Measurements from ENCODE around the gene MRPS5. TPM values are rescaled to one million over a fixed set of nuclear protein-coding genes. Genes with fewer than 3 reads are reported as not detected.
A peak's percentile ranks its signal among the peaks of the same experiment; 100 is the strongest.

MRPS5 gene
- total and polyA plus RNA-seq, 2 experiments from 2014 or later, result 44.4 to 55.3 TPM

- no peak overlapping the region for H2AFZ ChIP-seq
These were observed 43.6 kb downstream of the MRPS5 start for GRCh38 chr2:95077861-95078603.

DNA sequence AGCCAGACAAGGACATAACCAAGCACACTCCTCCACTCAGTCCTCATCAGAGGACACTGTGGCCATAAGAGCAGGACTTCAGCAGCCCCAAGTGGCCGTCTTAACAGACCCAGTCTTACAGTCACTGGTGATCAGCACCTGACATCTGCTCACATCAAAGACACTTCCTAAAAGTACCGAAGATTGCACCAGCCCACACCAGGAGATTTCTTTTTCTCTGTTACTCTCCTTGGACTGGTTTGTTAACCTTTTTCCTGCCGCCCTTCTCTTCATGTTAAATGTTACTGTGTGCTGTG is 44.1 kb downstream of the MRPS5 start:
- Histone ChIP-seq H4K20me1 (ENCODE audit: insufficient read depth, poor library complexity, severe bottlenecking) (no peaks in the 10 kb centered on the region), H3K4me2 (peak overlapping the region; percentile 99), H2AFZ (peak overlapping the region; percentile 98), H3K4me3 (no peak overlapping the region), H3K79me2 (no peaks in the 10 kb centered on the region), H3K9me3 (ENCODE audit: low read depth) (no peaks in the 10 kb centered on the region), H3K4me1 (ENCODE audit: insufficient read depth) (no peaks in the 10 kb centered on the region), H3K27ac (no peak overlapping the region), H3K27me3 (peaks cover 4% of the 10 kb centered on the region), H3K9me2 (replicated peaks; ENCODE audit: insufficient read depth) (no peaks in the 10 kb centered on the region), H3K36me3 (replicated peaks; ENCODE audit: insufficient read depth, low read depth) (no peaks in the 10 kb centered on the region)
- peak; percentile 2 for DNase-seq (ENCODE audit: low spot score)
- TF ChIP-seq EZH2phosphoT487 (IDR thresholded peaks at IDR 0.05; ENCODE audit: low read depth, severe bottlenecking, unreplicated experiment) (no peak), CTCF (IDR thresholded peaks at IDR 0.05; ENCODE audit: poor library complexity) (no peak), EZH2 (IDR thresholded peaks at IDR 0.05; ENCODE audit: borderline replicate concordance) (no peak)
- 48% methylated on average over 3 of the region's 3 CpGs for WGBS (ENCODE audit: low lambda C conversion rate, missing lambda C conversion rate)

More at GRCh38 chr2:95077861-95078603, 43.6 kb downstream of the MRPS5 start:
- no peak overlapping the region for H3K4me2 ChIP-seq
- no peaks in the 10 kb centered on the region for H3K79me2 ChIP-seq
- no peak overlapping the region for H3K4me3 ChIP-seq
- H4K20me1 ChIP-seq (ENCODE audit: insufficient read depth, poor library complexity, severe bottlenecking), result no peaks in the 10 kb centered on the region
- no peaks in the 10 kb centered on the region for H3K4me1 ChIP-seq (ENCODE audit: insufficient read depth)
- peaks cover 4% of the 10 kb centered on the region for H3K27me3 ChIP-seq
- no peak overlapping the region for H3K27ac ChIP-seq
- no peaks in the 10 kb centered on the region for H3K36me3 ChIP-seq (replicated peaks; ENCODE audit: insufficient read depth, low read depth)
- no peak for DNase-seq (ENCODE audit: low spot score)
- H3K9me2 ChIP-seq (replicated peaks; ENCODE audit: insufficient read depth), result no peaks in the 10 kb centered on the region
- 89% methylated on average over 10 of the region's 10 CpGs for WGBS (ENCODE audit: low lambda C conversion rate, missing lambda C conversion rate)
- no peaks in the 10 kb centered on the region for H3K9me3 ChIP-seq (ENCODE audit: low read depth)
- no peak for TF ChIP-seq EZH2 (IDR thresholded peaks at IDR 0.05; ENCODE audit: borderline replicate concordance)
- no peak for TF ChIP-seq CTCF (IDR thresholded peaks at IDR 0.05; ENCODE audit: poor library complexity)
- no peak for TF ChIP-seq EZH2phosphoT487 (IDR thresholded peaks at IDR 0.05; ENCODE audit: low read depth, severe bottlenecking, unreplicated experiment)

- Histone ChIP-seq H4K20me1 (ENCODE audit: insufficient read depth, poor library complexity, severe bottlenecking) (no peaks in the 10 kb centered on the region), H3K4me2 (peak overlapping the region; percentile 99), H3K27ac (no peak overlapping the region), H3K79me2 (no peaks in the 10 kb centered on the region), H3K27me3 (peaks cover 4% of the 10 kb centered on the region), H3K9me3 (ENCODE audit: low read depth) (no peaks in the 10 kb centered on the region), H3K4me3 (peak overlapping the region; percentile 82), H2AFZ (peak overlapping the region; percentile 98), H3K4me1 (ENCODE audit: insufficient read depth) (no peaks in the 10 kb centered on the region), H3K36me3 (replicated peaks; ENCODE audit: insufficient read depth, low read depth) (no peaks in the 10 kb centered on the region), H3K9me2 (replicated peaks; ENCODE audit: insufficient read depth) (no peaks in the 10 kb centered on the region)
- DNase-seq (ENCODE audit: low spot score), result peak; percentile 87
- TF ChIP-seq EZH2 (IDR thresholded peaks at IDR 0.05; ENCODE audit: borderline replicate concordance) (no peak), EZH2phosphoT487 (IDR thresholded peaks at IDR 0.05; ENCODE audit: low read depth, severe bottlenecking, unreplicated experiment) (no peak), CTCF (IDR thresholded peaks at IDR 0.05; ENCODE audit: poor library complexity) (peak; percentile 92)
- WGBS (ENCODE audit: low lambda C conversion rate, missing lambda C conversion rate), result 9% methylated on average over 39 of the region's 44 CpGs
These were observed 44.7 kb downstream of the MRPS5 start for GRCh38 chr2:95076705-95077529.

Data from hepatocyte (in vitro differentiated cells).